ENCODE results near the gene F7. TPM values are rescaled to one million over a fixed set of nuclear protein-coding genes. Genes with fewer than 3 reads are reported as not detected.

F7 gene
- total and polyA plus RNA-seq, 9 of the 15 experiments (the other 6 are each of a cell fraction or from before 2014, with no cell fraction given) = not detected

DNA sequence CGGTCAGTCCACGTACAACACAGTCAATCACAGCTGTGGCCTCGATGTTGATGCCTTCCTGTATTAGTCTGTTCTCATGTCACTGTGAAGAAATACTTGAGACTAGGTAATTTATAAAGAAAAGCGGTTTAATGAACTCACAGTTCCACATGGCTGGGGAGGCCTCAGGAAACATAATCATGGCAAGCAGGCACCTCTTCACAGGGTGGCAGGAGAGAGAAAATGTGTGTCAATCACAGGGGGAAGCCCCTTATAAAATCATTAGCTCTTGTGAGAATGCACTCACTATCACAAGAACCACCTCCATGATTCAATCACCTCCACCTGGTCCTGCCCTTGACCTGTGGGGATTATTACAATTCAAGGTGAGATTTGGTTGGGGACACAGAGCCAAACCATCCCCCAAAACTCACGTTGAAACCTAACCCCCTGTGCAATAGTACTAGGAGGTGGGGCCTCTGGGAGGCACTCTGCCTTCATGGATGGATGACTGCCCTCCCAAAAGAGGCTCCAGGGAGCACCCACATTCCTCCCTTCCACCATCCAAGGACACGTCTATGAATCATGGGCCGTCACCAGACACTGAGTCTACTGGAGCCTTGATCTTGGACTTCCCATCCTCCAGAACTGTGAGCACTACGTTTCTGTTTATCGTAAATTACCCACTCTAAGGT lies 50.5 kb downstream of the F7 start:
- WGBS (ENCODE audit: insufficient coverage, low coverage, missing lambda C conversion rate) = 88% methylated on average over 8 of the region's 9 CpGs
- ChIA-PET CTCF (ENCODE audit: low intra/inter-chr PET ratio) (no interaction called here), POLR2A (no interaction called here)
- in situ Hi-C loops (cut with MboI) = no loop called here
- no peak overlapping the region for H2AFZ ChIP-seq (ENCODE audit: low read depth, low read length)
- intact Hi-C loops (cut with micrococcal nuclease) = no loop called here
- no peaks in the 10 kb centered on the region for H3K9me1 ChIP-seq (ENCODE audit: control insufficient read depth, insufficient read depth, low read length)
- no peaks in the 10 kb centered on the region for H3K36me3 ChIP-seq (ENCODE audit: control insufficient read depth, insufficient read depth, low read length)
- H4K20me1 ChIP-seq (replicated peaks; ENCODE audit: control insufficient read depth, insufficient read depth, low read length) = no peaks in the 10 kb centered on the region
- no peak for FAIRE-seq
- no peak for ATAC-seq
- H3K27me3 ChIP-seq (ENCODE audit: control insufficient read depth in 2 of 2, insufficient read depth in 2 of 2, low read length in 2 of 2) = no peaks in the 10 kb centered on the region
- H3K79me2 ChIP-seq (ENCODE audit: control insufficient read depth, insufficient read depth, low read length) = no peaks in the 10 kb centered on the region
- H3K4me3 ChIP-seq = no peak overlapping the region
- no peaks in the 10 kb centered on the region; the same call in 1 of the 2 replicates for H3K9me3 ChIP-seq (replicated peaks; ENCODE audit: control insufficient read depth, insufficient read depth, low read depth, low read length)
- no peak for TF ChIP-seq FOXA3 (CRISPR knock-in tag; conservative IDR thresholded peaks at IDR 0.05 in 1 of 2, IDR thresholded peaks at IDR 0.05 in 1 of 2)
- no peak for TF ChIP-seq KLF16 (IDR thresholded peaks at IDR 0.05)
- TF ChIP-seq, protein P1, sequence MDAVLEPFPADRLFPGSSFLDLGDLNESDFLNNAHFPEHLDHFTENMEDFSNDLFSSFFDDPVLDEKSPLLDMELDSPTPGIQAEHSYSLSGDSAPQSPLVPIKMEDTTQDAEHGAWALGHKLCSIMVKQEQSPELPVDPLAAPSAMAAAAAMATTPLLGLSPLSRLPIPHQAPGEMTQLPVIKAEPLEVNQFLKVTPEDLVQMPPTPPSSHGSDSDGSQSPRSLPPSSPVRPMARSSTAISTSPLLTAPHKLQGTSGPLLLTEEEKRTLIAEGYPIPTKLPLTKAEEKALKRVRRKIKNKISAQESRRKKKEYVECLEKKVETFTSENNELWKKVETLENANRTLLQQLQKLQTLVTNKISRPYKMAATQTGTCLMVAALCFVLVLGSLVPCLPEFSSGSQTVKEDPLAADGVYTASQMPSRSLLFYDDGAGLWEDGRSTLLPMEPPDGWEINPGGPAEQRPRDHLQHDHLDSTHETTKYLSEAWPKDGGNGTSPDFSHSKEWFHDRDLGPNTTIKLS (IDR thresholded peaks at IDR 0.05; ENCODE audit: borderline replicate concordance, low read depth) = no peak
- no peak for TF ChIP-seq SRF (CRISPR knock-in tag; IDR thresholded peaks at IDR 0.05)
- TF ChIP-seq MAFK (IDR thresholded peaks at IDR 0.05; ENCODE audit: low read length) = no peak
- H3K27ac ChIP-seq (ENCODE audit: extremely low read depth, low read depth, low read length) = no peak overlapping the region
- peaks cover 19 to 31% of the 10 kb centered on the region in 2 experiments; a peak in 4 of 5 replicates for H3K4me1 ChIP-seq (replicated peaks in 1 of 2; ENCODE audit: control insufficient read depth in 2 of 2, insufficient read depth in 2 of 2, low read length in 2 of 2)
- no TSS peak for BruUV-seq (replicated peaks)
- H3K9ac ChIP-seq (ENCODE audit: insufficient read depth in 1 of 2, low read depth in 2 of 2, low read length in 2 of 2) = no peak overlapping the region
- no peak overlapping the region for H3K4me2 ChIP-seq (ENCODE audit: insufficient read depth, low read length)
- DNase-seq (ENCODE audit: extremely low read depth in 1 of 4, low spot score in 3 of 4) = no peak
